Liver (tissue), 9 donors: Measurements from ENCODE around the gene H1-8. TPM values are rescaled to one million over a fixed set of nuclear protein-coding genes. Genes with fewer than 3 reads are reported as not detected.

Experiments used
- DNase-seq: peaks from one replicate; pipeline ENCODE4 v3.0.0-alpha.2; 2017; ENCODE audit warnings: low spot score
- H3K27ac ChIP-seq, 2 donors: one replicate each; pipeline ENCODE4 v1.7.0; 2013; ENCODE audit warnings: inconsistent platforms in 2 of 2, low read length in 2 of 2, control low read depth in 1 of 2, low read depth in 1 of 2, mild to moderate bottlenecking in 1 of 2
- H3K27me3 ChIP-seq, 4 donors: one replicate each; pipeline versions ENCODE4 v1.6.1 to v1.7.0; 2013; ENCODE audit warnings: low read length in 3 of 4, inconsistent platforms in 1 of 4, mild to moderate bottlenecking in 1 of 4, moderate library complexity in 1 of 4; ENCODE audit not compliant: control insufficient read depth in 4 of 4, insufficient read depth in 4 of 4
- H3K36me3 ChIP-seq, 4 donors: one replicate each; pipeline versions ENCODE4 v1.6.1 to v1.7.0; 2013; ENCODE audit warnings: low read length in 3 of 4, mild to moderate bottlenecking in 3 of 4, low read depth in 1 of 4, moderate library complexity in 1 of 4; ENCODE audit not compliant: control insufficient read depth in 4 of 4, insufficient read depth in 3 of 4
- H3K4me1 ChIP-seq, 4 donors: one replicate each; pipeline versions ENCODE4 v1.6.1 to v1.7.0; 2013; ENCODE audit warnings: low read length in 3 of 4, mild to moderate bottlenecking in 3 of 4, moderate library complexity in 1 of 4; ENCODE audit not compliant: control insufficient read depth in 4 of 4, insufficient read depth in 4 of 4
- H3K4me3 ChIP-seq, 3 donors: one replicate each; pipeline versions ENCODE4 v1.6.1 to v1.7.0; 2013; ENCODE audit warnings: low read length in 3 of 3, control low read depth in 1 of 3, low read depth in 1 of 3, mild to moderate bottlenecking in 1 of 3
- H3K9ac ChIP-seq, 2 donors: one replicate each; pipeline ENCODE4 v1.7.0; 2013; ENCODE audit warnings: low read length in 2 of 2, mild to moderate bottlenecking in 2 of 2, moderate library complexity in 2 of 2, control low read depth in 1 of 2, low read depth in 1 of 2
- H3K9me3 ChIP-seq, 4 donors: one replicate each; pipeline versions ENCODE4 v1.6.1 to v1.7.0; 2013; ENCODE audit warnings: low read length in 3 of 4; ENCODE audit not compliant: control insufficient read depth in 4 of 4
- CTCF ChIP-seq: fragments of 150-350 bp; IDR thresholded peaks from 2 replicates; pipeline ENCODE4 v1.5.1; 2017; ENCODE audit warnings: improper control_type of control experiment, low read depth, low read length; ENCODE audit not compliant: missing input control
- EGR1 ChIP-seq, 2 donors: IDR thresholded peaks; 2 replicates each; pipeline ENCODE4 v1.6.1; 2016 to 2018; ENCODE audit warnings: antibody characterized with exemption in 2 of 2, low read depth in 2 of 2
- FOXA1 ChIP-seq: IDR thresholded peaks from 2 replicates; pipeline ENCODE4 v1.6.1; 2016; ENCODE audit warnings: antibody characterized with exemption
- FOXA2 ChIP-seq: IDR thresholded peaks from 2 replicates; pipeline ENCODE4 v1.6.1; 2016; ENCODE audit warnings: antibody characterized with exemption
- GABPA ChIP-seq, 2 donors: IDR thresholded peaks in 1 of 2; conservative IDR thresholded peaks in 1 of 2; 2 replicates each; pipeline ENCODE4 v1.6.1; 2016; ENCODE audit warnings: antibody characterized with exemption in 2 of 2, mild to moderate bottlenecking in 1 of 2, moderate library complexity in 1 of 2
- HNF4A ChIP-seq, 2 donors: conservative IDR thresholded peaks; 2 replicates each; pipeline ENCODE4 v1.6.1; 2016; ENCODE audit warnings: antibody characterized with exemption in 2 of 2, mild to moderate bottlenecking in 2 of 2
- HNF4G ChIP-seq: IDR thresholded peaks from 2 replicates; pipeline ENCODE4 v1.6.1; 2016; ENCODE audit warnings: antibody characterized with exemption
- JUND ChIP-seq, 2 donors: IDR thresholded peaks; 2 replicates each; pipeline ENCODE4 v1.6.1; 2016; ENCODE audit warnings: antibody characterized with exemption in 2 of 2
- MAX ChIP-seq: IDR thresholded peaks from 2 replicates; pipeline ENCODE4 v1.6.1; 2016; ENCODE audit warnings: antibody characterized with exemption
- NR2F2 ChIP-seq: IDR thresholded peaks from 2 replicates; pipeline ENCODE4 v1.6.1; 2016; ENCODE audit warnings: antibody characterized with exemption
- RAD21 ChIP-seq, 2 donors: IDR thresholded peaks; 2 replicates each; pipeline ENCODE4 v1.6.1; 2016; ENCODE audit warnings: antibody characterized with exemption in 2 of 2, mild to moderate bottlenecking in 2 of 2
- REST ChIP-seq: IDR thresholded peaks from 2 replicates; pipeline ENCODE4 v1.6.1; 2016; ENCODE audit warnings: antibody characterized with exemption, mild to moderate bottlenecking
- RXRA ChIP-seq, 2 donors: IDR thresholded peaks; 2 replicates each; pipeline ENCODE4 v1.6.1; 2017 to 2018; ENCODE audit warnings: antibody characterized with exemption in 2 of 2, mild to moderate bottlenecking in 1 of 2
- SP1 ChIP-seq: IDR thresholded peaks from 2 replicates; pipeline ENCODE4 v1.6.1; 2018; ENCODE audit warnings: antibody characterized with exemption, mild to moderate bottlenecking
- TAF1 ChIP-seq: conservative IDR thresholded peaks from 2 replicates; pipeline ENCODE4 v1.6.1; 2016; ENCODE audit warnings: antibody characterized with exemption, mild to moderate bottlenecking
- YY1 ChIP-seq: IDR thresholded peaks from 2 replicates; pipeline ENCODE4 v1.6.1; 2016; ENCODE audit warnings: antibody characterized with exemption, mild to moderate bottlenecking
- WGBS: extraction: QIAGEN DNeasy Blood & Tissue Kit; methylation state at CpG from one replicate; pipeline ENCODE4 v1.1.7; 2013; 5-methylcytosine and 5-hydroxymethylcytosine counted together
- polyA plus RNA-seq, 2 donors: library from polyadenylated mRNA; stranded (reverse) in 1 of 2; unstranded in 1 of 2; fragments of 200-250 nt in 1 of 2; fragments of >200 nt in 1 of 2; fragmentation: Nextera tagmentation in 1 of 2; extraction: Ambion mirVana in 1 of 2; gene quantifications; one replicate each; pipeline versions ENCODE4 v1.2.1 to v1.2.3, GENCODE V29; 2013 to 2015
- total RNA-seq, 2 donors: library from RNA; depleted of rRNA; stranded (reverse); fragments of >200 nt; gene quantifications; one replicate each; pipeline ENCODE4 v1.2.3, GENCODE V29; 2014
- TF ChIP-seq, protein P1 (sequence below): IDR thresholded peaks from 2 replicates; pipeline ENCODE4 v1.6.1; 2016; ENCODE audit warnings: antibody characterized with exemption
- TF ChIP-seq, protein P2 (sequence below): IDR thresholded peaks from 2 replicates; pipeline ENCODE4 v1.6.1; 2016; ENCODE audit warnings: antibody characterized with exemption
- donor health status: healthy.
- donor health status: healthy.
- donor health status: healthy.
- donor health status: healthy.
- donor health status: healthy.

H1-8 gene
- total and polyA plus RNA-seq, 4 donors: not detected

GRCh38 chr3:129567939-129568338 is 25.0 kb downstream of the H1-8 start:
- H3K27me3 ChIP-seq: no peaks in the 10 kb centered on the region
- no peaks in the 10 kb centered on the region for H3K9me3 ChIP-seq
- peaks cover 0 to 3% (median 0%) of the 10 kb centered on the region in 4 donors for H3K36me3 ChIP-seq
- no peak overlapping the region for H3K27ac ChIP-seq
- TF ChIP-seq JUND (IDR thresholded peaks at IDR 0.05) (no peak), EGR1 (IDR thresholded peaks at IDR 0.05; ENCODE audit: low read depth in 2 of 2) (no peak), REST (no peak), CTCF (no peak), HNF4A (conservative IDR thresholded peaks at IDR 0.05) (no peak), FOXA2 (no peak), RXRA (IDR thresholded peaks at IDR 0.05) (no peak), FOXA1 (no peak), SP1 (no peak), NR2F2 (no peak), RAD21 (IDR thresholded peaks at IDR 0.05) (no peak), MAX (no peak), GABPA (IDR thresholded peaks at IDR 0.05 in 1 of 2, conservative IDR thresholded peaks at IDR 0.05 in 1 of 2) (no peak), YY1 (no peak), HNF4G (no peak), TAF1 (no peak)
- TF ChIP-seq, protein P1, sequence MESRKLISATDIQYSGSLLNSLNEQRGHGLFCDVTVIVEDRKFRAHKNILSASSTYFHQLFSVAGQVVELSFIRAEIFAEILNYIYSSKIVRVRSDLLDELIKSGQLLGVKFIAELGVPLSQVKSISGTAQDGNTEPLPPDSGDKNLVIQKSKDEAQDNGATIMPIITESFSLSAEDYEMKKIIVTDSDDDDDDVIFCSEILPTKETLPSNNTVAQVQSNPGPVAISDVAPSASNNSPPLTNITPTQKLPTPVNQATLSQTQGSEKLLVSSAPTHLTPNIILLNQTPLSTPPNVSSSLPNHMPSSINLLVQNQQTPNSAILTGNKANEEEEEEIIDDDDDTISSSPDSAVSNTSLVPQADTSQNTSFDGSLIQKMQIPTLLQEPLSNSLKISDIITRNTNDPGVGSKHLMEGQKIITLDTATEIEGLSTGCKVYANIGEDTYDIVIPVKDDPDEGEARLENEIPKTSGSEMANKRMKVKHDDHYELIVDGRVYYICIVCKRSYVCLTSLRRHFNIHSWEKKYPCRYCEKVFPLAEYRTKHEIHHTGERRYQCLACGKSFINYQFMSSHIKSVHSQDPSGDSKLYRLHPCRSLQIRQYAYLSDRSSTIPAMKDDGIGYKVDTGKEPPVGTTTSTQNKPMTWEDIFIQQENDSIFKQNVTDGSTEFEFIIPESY: no peak
- TF ChIP-seq, protein P2, sequence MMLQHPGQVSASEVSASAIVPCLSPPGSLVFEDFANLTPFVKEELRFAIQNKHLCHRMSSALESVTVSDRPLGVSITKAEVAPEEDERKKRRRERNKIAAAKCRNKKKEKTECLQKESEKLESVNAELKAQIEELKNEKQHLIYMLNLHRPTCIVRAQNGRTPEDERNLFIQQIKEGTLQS: no peak
- no peak overlapping the region for H3K9ac ChIP-seq
- H3K4me1 ChIP-seq: no peaks in the 10 kb centered on the region
- no peak for DNase-seq
- WGBS: 76% methylated on average over 6 of the region's 6 CpGs
- H3K4me3 ChIP-seq: no peak overlapping the region
